KOPT-K1 (cell line): Measurements from ENCODE around the gene COPB2.

Experiments
- H3K27ac ChIP-seq: fragments of 200-600 bp; sonication (generic); 2 replicates; pipeline ENCODE4 v1.5.1; 2016; ENCODE audit warnings: antibody characterized with exemption, mild to moderate bottlenecking, low read depth, low read length; ENCODE audit not compliant: poor library complexity, severe bottlenecking
- H3K36me3 ChIP-seq: fragments of 200-600 bp; sonication (generic); 2 replicates; pipeline ENCODE4 v1.5.1; 2017; ENCODE audit warnings: antibody characterized with exemption, mild to moderate bottlenecking, low read length, moderate library complexity; ENCODE audit not compliant: insufficient read depth
- H3K9me3 ChIP-seq: fragments of 200-600 bp; sonication (generic); 2 replicates; pipeline ENCODE4 v1.5.1; 2017; ENCODE audit warnings: antibody characterized with exemption, low read length, mild to moderate bottlenecking; ENCODE audit not compliant: insufficient read depth, poor library complexity, severe bottlenecking

The COPB2 gene

GRCh38 chr3:139326131-139326530 is 63.3 kb downstream of the COPB2 start:
- Histone ChIP-seq H3K36me3 (no peaks in the 10 kb centered on the region), H3K9me3 (no peaks in the 10 kb centered on the region), H3K27ac (no peak overlapping the region)

GRCh38 chr3:139325551-139325950 is 63.9 kb downstream of the COPB2 start:
- no peak overlapping the region for H3K27ac ChIP-seq
- no peaks in the 10 kb centered on the region for H3K36me3 ChIP-seq
- H3K9me3 ChIP-seq, result no peaks in the 10 kb centered on the region

- H3K9me3 ChIP-seq, result no peaks in the 10 kb centered on the region
- H3K36me3 ChIP-seq, result no peaks in the 10 kb centered on the region
Observed at GRCh38 chr3:139324456-139324855, 65.0 kb downstream of the COPB2 start.

GRCh38 chr3:139323146-139323545 is 66.3 kb downstream of the COPB2 start:
- Histone ChIP-seq H3K27ac (no peak overlapping the region), H3K36me3 (no peaks in the 10 kb centered on the region), H3K9me3 (no peaks in the 10 kb centered on the region)

More at GRCh38 chr3:139324456-139324855, 65.0 kb downstream of the COPB2 start:
- no peak overlapping the region for H3K27ac ChIP-seq

GRCh38 chr3:139322346-139322745 is 67.1 kb downstream of the COPB2 start:
- Histone ChIP-seq H3K36me3 (no peaks in the 10 kb centered on the region), H3K9me3 (no peaks in the 10 kb centered on the region), H3K27ac (no peak overlapping the region)

GRCh38 chr3:139320551-139321309 is 68.7 kb downstream of the COPB2 start:
- H3K36me3 ChIP-seq, result no peaks in the 10 kb centered on the region
- no peaks in the 10 kb centered on the region for H3K9me3 ChIP-seq
- no peak overlapping the region for H3K27ac ChIP-seq

- no peak overlapping the region for H3K27ac ChIP-seq
- no peaks in the 10 kb centered on the region for H3K9me3 ChIP-seq
- no peaks in the 10 kb centered on the region for H3K36me3 ChIP-seq
Observed at GRCh38 chr3:139319428-139320402, 69.7 kb downstream of the COPB2 start.

- Histone ChIP-seq H3K27ac (no peak overlapping the region), H3K36me3 (no peaks in the 10 kb centered on the region), H3K9me3 (no peaks in the 10 kb centered on the region)
Observed at GRCh38 chr3:139318826-139319225, 70.6 kb downstream of the COPB2 start.

GRCh38 chr3:139318431-139318816 is 71.0 kb downstream of the COPB2 start:
- H3K27ac ChIP-seq, result no peak overlapping the region
- H3K9me3 ChIP-seq, result no peaks in the 10 kb centered on the region
- H3K36me3 ChIP-seq, result no peaks in the 10 kb centered on the region

GRCh38 chr3:139317660-139318430 is 71.6 kb downstream of the COPB2 start:
- Histone ChIP-seq H3K36me3 (no peaks in the 10 kb centered on the region), H3K9me3 (no peaks in the 10 kb centered on the region), H3K27ac (no peak overlapping the region)

- Histone ChIP-seq H3K9me3 (no peaks in the 10 kb centered on the region), H3K27ac (no peak overlapping the region), H3K36me3 (no peaks in the 10 kb centered on the region)
Observed at GRCh38 chr3:139317215-139317614, 72.2 kb downstream of the COPB2 start.

- no peaks in the 10 kb centered on the region for H3K9me3 ChIP-seq
- no peaks in the 10 kb centered on the region for H3K36me3 ChIP-seq
- no peak overlapping the region for H3K27ac ChIP-seq
Observed at GRCh38 chr3:139313921-139314320, 75.5 kb downstream of the COPB2 start.

- Histone ChIP-seq H3K27ac (no peak overlapping the region), H3K9me3 (no peaks in the 10 kb centered on the region), H3K36me3 (no peaks in the 10 kb centered on the region)
Observed at GRCh38 chr3:139312959-139313358, 76.5 kb downstream of the COPB2 start.

GRCh38 chr3:139312416-139312815 is 77.0 kb downstream of the COPB2 start:
- Histone ChIP-seq H3K27ac (no peak overlapping the region), H3K36me3 (no peaks in the 10 kb centered on the region), H3K9me3 (no peaks in the 10 kb centered on the region)

GRCh38 chr3:139311557-139311956 is 77.9 kb downstream of the COPB2 start:
- no peak overlapping the region for H3K27ac ChIP-seq
- H3K9me3 ChIP-seq, result no peaks in the 10 kb centered on the region
- H3K36me3 ChIP-seq, result no peaks in the 10 kb centered on the region
